Measurements from ENCODE around the gene LSP1.
"Not testable (repeated sequence)": the region's sequence is repeated elsewhere in the genome, so short reads cannot be mapped to it uniquely, and the experiment has no call there.

Gene LSP1

DNA sequence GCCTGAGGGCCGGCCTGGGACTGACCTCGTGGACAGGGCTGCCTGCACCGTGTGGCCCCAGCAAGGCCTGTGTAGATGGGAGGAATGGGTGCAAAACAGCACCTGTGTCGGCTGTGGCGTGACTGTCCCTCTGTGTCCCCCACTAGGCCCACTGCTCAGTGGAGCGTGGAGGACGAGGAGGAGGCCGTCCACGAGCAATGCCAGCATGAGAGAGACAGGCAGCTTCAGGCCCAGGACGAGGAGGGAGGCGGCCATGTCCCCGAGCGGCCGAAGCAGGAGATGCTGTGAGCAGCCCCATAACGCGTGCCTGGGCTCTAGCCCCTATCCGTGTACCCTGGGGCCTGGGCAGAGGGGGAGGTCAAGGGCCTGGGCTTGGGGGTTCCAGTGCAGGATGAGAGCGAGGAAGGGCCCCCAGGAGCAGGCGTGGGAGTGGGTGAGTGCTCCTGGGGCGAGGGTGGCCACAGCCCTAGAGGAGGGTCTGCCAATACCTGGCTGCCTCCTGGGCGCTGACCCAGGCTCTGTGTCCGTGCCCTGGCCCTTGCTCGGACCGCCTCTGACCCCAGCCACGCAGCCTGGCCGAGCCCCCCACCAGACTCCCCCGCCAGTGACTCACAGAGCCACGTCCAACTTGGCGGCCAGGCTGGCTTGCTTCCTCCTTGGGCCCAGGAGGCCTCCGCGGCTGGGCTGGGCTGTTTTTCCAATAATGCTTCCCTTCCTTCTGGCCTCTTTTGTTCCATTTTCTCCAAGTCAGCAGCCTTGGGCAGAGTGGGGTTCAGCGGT is 27.2 kb downstream of the LSP1 start:
- DNase-seq (peak in 1 of 2 donors; percentile 9), ATAC-seq (no peak)
- Mint-ChIP-seq H3K27ac (peak overlapping the region in 1 of 2 donors; percentile 92), H3K27me3 (no peaks in the 10 kb centered on the region), H3K4me1 (peaks cover 64% of the 10 kb centered on the region), H3K4me3 (no peak overlapping the region), H3K9me3 (no peaks in the 10 kb centered on the region)

- no peaks in the 10 kb centered on the region for H3K9me3 Mint-ChIP-seq
- peaks cover 56% of the 10 kb centered on the region for H3K4me1 Mint-ChIP-seq
- H3K27me3 Mint-ChIP-seq = no peaks in the 10 kb centered on the region
- DNase-seq (peak in 1 of 2 donors; percentile 14), ATAC-seq (peak; percentile 9)
- H3K27ac Mint-ChIP-seq = peak overlapping the region in 1 of 2 donors; percentile 92
- H3K4me3 Mint-ChIP-seq = no peak overlapping the region
These were observed 28.0 kb downstream of the LSP1 start for GRCh38 chr11:1880746-1881441.

- ATAC-seq (peak; percentile 27), DNase-seq (peak in 1 of 2 donors; percentile 13)
- H3K27me3 Mint-ChIP-seq = no peaks in the 10 kb centered on the region
- H3K4me1 Mint-ChIP-seq = peaks cover 49% of the 10 kb centered on the region
- H3K4me3 Mint-ChIP-seq = peak overlapping the region in 1 of 2 donors; percentile 22
- no peaks in the 10 kb centered on the region for H3K9me3 Mint-ChIP-seq
- H3K27ac Mint-ChIP-seq = no peak overlapping the region
These were observed 28.8 kb downstream of the LSP1 start for GRCh38 chr11:1881442-1882264.

- H3K9me3 Mint-ChIP-seq = no peaks in the 10 kb centered on the region
- ATAC-seq (peak; percentile 87), DNase-seq (peak; percentile 80 to 82)
- H3K4me3 Mint-ChIP-seq = peak overlapping the region in 1 of 2 donors; percentile 22
- H3K4me1 Mint-ChIP-seq = peaks cover 44% of the 10 kb centered on the region
- H3K27ac Mint-ChIP-seq = peak overlapping the region in 1 of 2 donors; percentile 19
- no peaks in the 10 kb centered on the region for H3K27me3 Mint-ChIP-seq
These were observed 29.7 kb downstream of the LSP1 start for GRCh38 chr11:1882265-1883238.

DNA sequence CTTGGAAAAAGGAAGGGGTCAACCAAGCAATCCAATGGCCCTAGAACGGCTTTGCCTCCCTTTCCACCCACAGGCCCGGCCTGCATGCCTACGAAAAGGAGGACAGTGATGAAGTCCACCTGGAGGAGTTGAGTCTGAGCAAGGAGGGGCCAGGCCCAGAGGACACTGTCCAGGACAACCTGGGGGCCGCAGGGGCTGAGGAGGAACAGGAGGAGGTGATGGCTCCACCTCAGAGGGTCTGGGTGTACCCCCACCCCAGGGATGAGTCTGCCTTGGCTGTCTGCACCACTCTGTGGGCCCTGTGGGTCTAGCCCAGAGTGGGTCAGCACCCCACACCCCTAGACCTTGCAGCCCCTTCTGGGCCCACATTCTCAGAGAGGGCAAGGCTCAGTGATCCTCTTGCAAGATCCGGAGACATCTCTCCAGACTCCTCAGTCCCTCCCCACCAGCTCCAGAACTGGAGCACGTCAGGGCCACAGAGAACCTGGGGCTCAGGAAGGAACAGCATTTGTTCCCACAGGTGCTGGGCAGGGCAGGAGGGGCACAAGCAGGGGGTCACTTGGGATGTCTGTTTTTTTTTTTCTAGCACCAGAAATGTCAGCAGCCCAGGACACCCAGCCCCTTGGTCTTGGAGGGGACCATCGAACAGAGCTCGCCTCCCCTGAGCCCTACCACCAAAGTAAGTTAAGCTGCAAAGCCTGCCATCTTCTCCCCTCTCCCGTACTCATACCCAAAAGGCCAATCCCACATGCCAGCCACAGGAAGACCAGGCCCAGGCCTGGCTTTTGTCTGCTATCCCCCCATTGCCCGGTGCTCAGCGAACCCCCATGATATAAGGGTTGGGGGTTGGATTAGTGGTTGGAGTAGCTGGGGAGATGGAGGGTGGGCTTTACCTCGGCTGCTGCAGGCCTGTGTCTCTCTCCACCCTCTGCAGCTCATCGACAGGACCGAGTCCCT is 30.7 kb downstream of the LSP1 start:
- Mint-ChIP-seq H3K4me1 (peaks cover 48% of the 10 kb centered on the region), H3K9me3 (no peaks in the 10 kb centered on the region)
- no peak for DNase-seq

DNA sequence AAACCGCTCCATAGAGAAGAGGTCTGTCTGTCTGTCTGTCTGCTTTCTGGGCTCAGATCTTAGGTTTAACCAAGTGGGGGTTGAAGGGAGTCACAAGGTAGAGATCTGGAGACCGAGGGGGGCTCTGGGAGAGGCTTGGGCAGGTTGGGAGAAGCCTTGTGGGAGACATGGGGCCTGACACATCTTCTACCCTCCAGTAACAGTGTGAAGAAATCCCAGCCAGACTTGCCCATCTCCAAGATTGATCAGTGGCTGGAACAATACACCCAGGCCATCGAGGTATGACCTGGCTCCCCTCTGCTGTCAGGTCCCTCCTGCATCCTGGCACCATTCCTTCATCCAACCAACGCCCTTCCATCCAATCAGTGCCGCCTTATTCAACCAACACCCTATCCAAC is 31.4 kb downstream of the LSP1 start:
- no peak overlapping the region for H3K27ac Mint-ChIP-seq
- H3K4me3 Mint-ChIP-seq = no peak overlapping the region
- DNase-seq = no peak
- no peaks in the 10 kb centered on the region for H3K9me3 Mint-ChIP-seq
- ATAC-seq = no peak
- H3K27me3 Mint-ChIP-seq = no peaks in the 10 kb centered on the region
- peaks cover 48% of the 10 kb centered on the region for H3K4me1 Mint-ChIP-seq

More for the DNA sequence above, 30.7 kb downstream of the LSP1 start:
- Mint-ChIP-seq H3K27me3 (no peaks in the 10 kb centered on the region), H3K27ac (no peak overlapping the region), H3K4me3 (no peak overlapping the region)
- no peak for ATAC-seq

GRCh38 chr11:1886551-1886950 is 33.7 kb downstream of the LSP1 start:
- not testable (repeated sequence) for H3K9me3 Mint-ChIP-seq, H3K27ac Mint-ChIP-seq, H3K4me3 Mint-ChIP-seq, ATAC-seq, H3K27me3 Mint-ChIP-seq, DNase-seq
- H3K4me1 Mint-ChIP-seq = peaks cover 49% of the 10 kb centered on the region

DNA sequence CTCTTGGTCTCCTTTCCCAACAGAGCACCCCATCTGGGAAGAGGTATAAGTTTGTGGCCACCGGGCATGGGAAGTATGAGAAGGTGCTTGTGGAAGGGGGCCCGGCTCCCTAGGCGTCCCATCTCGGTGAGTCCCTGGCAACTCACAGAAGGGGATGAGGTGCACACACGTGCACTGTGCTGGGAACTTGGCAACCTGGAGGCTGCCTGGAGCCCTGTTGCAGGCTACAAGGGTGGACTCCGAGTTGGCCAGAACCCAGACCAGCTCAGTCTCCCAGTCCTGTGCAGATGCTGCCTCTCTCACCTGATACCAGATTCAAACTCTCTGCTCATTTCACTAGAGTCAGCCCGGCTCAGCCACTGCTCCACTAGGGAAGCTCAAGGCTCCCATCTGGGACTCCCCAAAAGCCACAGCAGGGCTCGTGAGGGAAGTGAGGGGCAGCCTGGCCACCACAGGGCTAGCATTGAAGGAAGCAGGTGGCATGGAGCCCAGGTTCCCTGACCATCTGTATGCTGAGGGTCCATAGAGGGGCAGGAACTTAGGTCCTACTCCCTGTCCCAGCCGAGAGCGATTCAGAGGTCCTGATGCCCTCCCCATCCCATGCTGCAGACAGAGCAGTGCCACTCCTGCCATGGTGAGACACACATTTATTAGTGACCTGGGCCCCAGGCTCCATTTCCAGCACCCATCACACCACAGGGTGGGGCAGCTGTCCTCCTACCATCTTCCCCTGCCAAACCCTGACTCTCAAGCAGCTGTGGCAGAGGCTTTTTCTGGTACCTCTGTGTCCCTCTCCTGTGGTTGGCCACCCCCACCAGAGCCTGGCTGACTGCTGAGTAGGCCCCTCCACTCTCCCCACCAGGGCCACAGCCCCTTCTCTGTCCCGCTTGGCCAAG is 34.8 kb downstream of the LSP1 start:
- H3K9me3 Mint-ChIP-seq = peaks cover 2 to 6% of the 10 kb centered on the region in 2 donors
- H3K27me3 Mint-ChIP-seq = no peaks in the 10 kb centered on the region
- no peak for DNase-seq
- peaks cover 53% of the 10 kb centered on the region for H3K4me1 Mint-ChIP-seq
- H3K4me3 Mint-ChIP-seq = peak overlapping the region in 1 of 2 donors; percentile 82
- H3K27ac Mint-ChIP-seq = peak overlapping the region in 1 of 2 donors; percentile 2
- ATAC-seq = no peak

DNA sequence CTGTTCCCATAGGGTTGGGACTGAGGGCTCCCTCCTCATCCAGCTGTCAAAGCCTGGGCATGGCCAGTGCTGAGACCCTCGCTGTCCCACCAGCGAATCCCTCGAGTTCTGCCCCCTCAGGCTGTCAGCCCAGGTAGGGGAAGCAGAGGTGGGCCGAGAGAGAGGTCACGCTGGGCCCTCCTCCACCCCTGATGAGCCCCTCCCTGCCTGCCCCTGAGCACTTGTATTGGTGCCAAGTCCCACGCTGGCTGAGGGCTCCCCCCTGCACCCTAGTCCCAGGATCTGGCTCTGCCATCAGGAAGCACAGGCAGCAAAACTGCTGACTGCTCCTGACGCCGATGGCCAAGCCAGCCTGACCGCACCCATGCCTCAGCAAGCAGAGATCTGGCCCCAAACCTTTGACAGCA is 35.5 kb downstream of the LSP1 start:
- Mint-ChIP-seq H3K27ac (peak overlapping the region in 1 of 2 donors; percentile 88), H3K4me1 (peaks cover 59% of the 10 kb centered on the region), H3K4me3 (peak overlapping the region; percentile 59 to 82), H3K9me3 (peaks cover 5 to 10% of the 10 kb centered on the region in 2 donors), H3K27me3 (no peaks in the 10 kb centered on the region)
- DNase-seq (no peak), ATAC-seq (no peak)

DNA sequence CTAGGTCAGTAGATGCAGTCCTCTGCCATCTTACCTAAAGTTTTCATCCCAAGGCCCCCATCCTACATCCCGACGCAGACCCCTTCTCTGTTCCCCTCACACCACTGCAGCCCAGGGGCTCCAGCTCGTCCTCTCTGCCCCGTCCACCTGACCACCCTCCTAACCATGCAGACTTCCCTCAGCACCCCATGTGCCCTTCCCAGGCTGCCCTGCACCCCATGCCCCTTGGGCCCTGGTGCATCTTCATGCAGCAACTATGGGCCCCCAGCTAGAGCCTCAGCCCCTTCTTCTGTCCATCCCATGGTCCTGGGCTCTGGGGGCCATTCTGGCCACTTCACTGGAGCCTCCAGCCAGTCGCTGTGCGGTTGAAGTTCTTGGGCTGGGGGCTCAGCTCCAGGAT is 35.9 kb downstream of the LSP1 start:
- no peaks in the 10 kb centered on the region for H3K27me3 Mint-ChIP-seq
- H3K27ac Mint-ChIP-seq = peak overlapping the region; percentile 76 to 88
- ATAC-seq (peak; percentile 1), DNase-seq (no peak)
- H3K4me1 Mint-ChIP-seq = peaks cover 64% of the 10 kb centered on the region
- peak overlapping the region; percentile 59 to 82 for H3K4me3 Mint-ChIP-seq
- H3K9me3 Mint-ChIP-seq = peaks cover 5 to 10% of the 10 kb centered on the region in 2 donors

DNA sequence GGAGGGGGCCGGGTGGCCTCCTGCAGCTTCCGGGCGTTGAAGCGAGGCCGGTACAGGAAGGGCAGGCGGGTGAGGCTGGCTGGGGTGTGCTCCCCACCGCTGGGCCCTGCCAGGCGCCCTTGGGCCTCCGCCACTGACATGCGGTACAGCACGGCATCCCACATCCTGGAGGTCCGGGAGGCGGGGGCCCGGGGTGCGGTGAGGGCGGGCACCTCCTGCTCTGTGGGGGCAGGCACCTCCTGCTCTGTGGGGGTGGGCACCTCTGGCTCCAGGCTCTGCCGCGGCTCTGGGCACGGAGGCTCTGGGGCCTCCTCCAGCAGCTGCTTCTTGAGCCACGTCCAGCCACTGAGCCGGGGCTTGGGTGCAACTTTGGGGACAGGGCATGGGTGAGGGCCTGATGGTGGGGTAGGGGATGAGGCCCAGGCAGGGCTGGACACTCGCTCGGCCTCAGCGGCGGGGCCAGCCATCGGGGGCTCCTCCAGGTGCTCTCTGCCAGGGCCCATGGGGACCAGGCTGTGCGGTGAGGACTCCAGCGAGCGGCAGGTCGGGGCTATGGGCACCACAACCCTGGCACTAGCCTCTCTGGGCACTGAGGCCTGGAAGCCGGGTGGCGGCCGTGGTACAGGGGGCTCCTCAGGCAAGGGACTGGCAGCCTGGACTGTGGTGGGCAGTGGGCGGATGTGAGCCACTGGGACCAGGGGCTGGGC is 36.5 kb downstream of the LSP1 start:
- H3K4me3 Mint-ChIP-seq = peak overlapping the region; percentile 74 to 82
- ATAC-seq = peak; percentile 88
- peaks cover 5 to 10% of the 10 kb centered on the region in 2 donors for H3K9me3 Mint-ChIP-seq
- no peaks in the 10 kb centered on the region for H3K27me3 Mint-ChIP-seq
- H3K4me1 Mint-ChIP-seq = peaks cover 65% of the 10 kb centered on the region
- peak overlapping the region; percentile 79 to 88 for H3K27ac Mint-ChIP-seq
- peak; percentile 74 to 89 for DNase-seq

Data from stimulated activated naive CD8-positive, alpha-beta T cell treated with anti-CD3 and anti-CD28 coated beads, Interleukin-15, amount 100 ng/mL, for 72 hours (primary cell).